Esophagus squamous epithelium (tissue), 5 donors: ENCODE measurements around the gene LGALS1. TPM values are rescaled to one million over a fixed set of nuclear protein-coding genes. Genes with fewer than 3 reads are reported as not detected.

Experiments
- DNase-seq: peaks from one replicate; lab custom pipeline; 2025; lab: John Stamatoyannopoulos, UW
- H3K27ac ChIP-seq, 4 donors: fragments of 200-600 bp; sonication (generic); one replicate each; pipeline ENCODE4 v1.5.1; 2016 to 2019; ENCODE audit warnings: mild to moderate bottlenecking in 1 of 4
- H3K27me3 ChIP-seq, 4 donors: fragments of 200-600 bp; sonication (generic); 1 replicate in 3 of 4; 2 replicates in 1 of 4; pipeline versions ENCODE4 v1.5.1 to v1.6.0; 2017 to 2021; ENCODE audit warnings: antibody characterized with exemption in 1 of 4
- H3K36me3 ChIP-seq, 3 donors: fragments of 200-600 bp; sonication (generic); one replicate each; pipeline ENCODE4 v1.5.1; 2016 to 2019
- H3K4me1 ChIP-seq, 3 donors: fragments of 200-600 bp; sonication (generic); one replicate each; pipeline ENCODE4 v1.5.1; 2017 to 2019
- H3K4me3 ChIP-seq, 4 donors: fragments of 200-600 bp; sonication (generic); 1 replicate in 3 of 4; 2 replicates in 1 of 4; pipeline ENCODE4 v1.5.1; 2016 to 2019; ENCODE audit warnings: mild to moderate bottlenecking in 2 of 4, moderate library complexity in 1 of 4
- H3K9me3 ChIP-seq, 3 donors: fragments of 200-600 bp; sonication (generic); one replicate each; pipeline ENCODE4 v1.5.1; 2016 to 2019
- POLR2A ChIP-seq, 4 donors: fragments of 450-650 bp; IDR thresholded peaks; one replicate each; pipeline ENCODE4 v1.6.1; 2017; ENCODE audit warnings: antibody characterized with exemption in 4 of 4, mild to moderate bottlenecking in 4 of 4, moderate library complexity in 3 of 4
- WGBS, 2 donors: methylation state at CpG; one replicate each; pipeline ENCODE4 v1.1.5; 2018; 5-methylcytosine and 5-hydroxymethylcytosine counted together
- intact Hi-C: fragments of 100-400 bp; cut with DNase I; formaldehyde crosslinking; loops from one replicate; pipeline ENCODE4 v1.15.0; 2022
- total RNA-seq, 4 donors: library from RNA; depleted of rRNA; stranded (reverse); fragments of >200 nt; gene quantifications; one replicate each; pipeline ENCODE4 v1.1.0, GENCODE V29; 2016
- TF ChIP-seq, protein P1 (sequence below), 6 experiments: fragments of 450-650 bp in 4 of 6; fragments of 200-600 bp in 2 of 6; sonication (generic) in 2 of 6; IDR thresholded peaks; one replicate each; pipeline ENCODE4 v1.5.1; 2016 to 2019; ENCODE audit warnings: antibody characterized with exemption in 6 of 6, mild to moderate bottlenecking in 4 of 6, moderate library complexity in 4 of 6
- donor health status: DM: yes; HTN: yes; CAD: no.

Gene LGALS1
- total RNA-seq, 4 donors from 2014 or later = 25.4 to 261 (median 92.3) TPM

DNA sequence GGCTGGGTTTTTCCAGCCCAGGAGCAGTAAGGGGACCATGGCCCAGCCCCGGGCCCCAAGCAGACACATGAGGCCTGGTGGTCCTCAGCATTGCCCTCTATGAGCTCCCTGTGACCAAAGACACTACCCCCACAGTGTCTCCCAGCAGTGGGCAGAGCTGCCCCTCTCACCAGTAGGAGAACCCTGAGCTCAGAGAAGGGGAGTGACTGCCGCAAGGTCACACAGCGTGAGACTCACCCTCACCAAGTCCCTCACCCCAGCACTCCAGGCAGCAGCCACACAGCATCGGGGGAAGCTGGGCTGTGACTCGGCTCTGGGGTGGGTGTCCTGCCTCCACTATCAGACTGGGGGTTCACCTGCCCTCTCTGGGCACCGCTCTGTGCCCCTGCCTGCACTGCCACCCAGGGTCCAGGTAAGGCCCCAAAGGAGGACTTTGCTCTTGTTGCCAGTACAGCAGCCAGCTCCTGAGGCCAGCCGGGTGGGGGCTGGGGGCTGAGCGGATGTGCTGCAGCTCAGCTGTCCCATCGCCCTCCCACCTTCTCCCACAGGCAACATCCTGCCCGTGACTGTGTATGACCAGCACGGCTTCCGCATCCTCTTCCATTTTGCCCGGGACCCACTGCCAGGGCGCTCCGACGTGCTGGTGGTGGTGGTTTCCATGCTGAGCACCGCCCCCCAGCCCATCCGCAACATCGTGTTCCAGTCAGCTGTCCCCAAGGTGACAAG lies 43.8 kb upstream of the LGALS1 start:
- H3K9me3 ChIP-seq = no peaks in the 10 kb centered on the region
- H3K4me1 ChIP-seq = peaks cover 33 to 60% (median 47%) of the 10 kb centered on the region in 3 donors
- 85 to 96% methylated on average over 4 to 9 of the region's 19 CpGs for WGBS, 2 donors
- no peaks in the 10 kb centered on the region for H3K27me3 ChIP-seq
- peak overlapping the region in 2 of 4 donors; percentile 83 to 94 for H3K27ac ChIP-seq
- peaks cover 0 to 66% (median 9%) of the 10 kb centered on the region in 3 donors for H3K36me3 ChIP-seq
- intact Hi-C loops = loop anchor here (10.0 kb wide), 1 partner anchor 163 kb away; no protein-coding TSS in a partner anchor
- no peak for DNase-seq
- H3K4me3 ChIP-seq = no peak overlapping the region
- no peak for TF ChIP-seq POLR2A (IDR thresholded peaks at IDR 0.05)
- TF ChIP-seq, protein P1, sequence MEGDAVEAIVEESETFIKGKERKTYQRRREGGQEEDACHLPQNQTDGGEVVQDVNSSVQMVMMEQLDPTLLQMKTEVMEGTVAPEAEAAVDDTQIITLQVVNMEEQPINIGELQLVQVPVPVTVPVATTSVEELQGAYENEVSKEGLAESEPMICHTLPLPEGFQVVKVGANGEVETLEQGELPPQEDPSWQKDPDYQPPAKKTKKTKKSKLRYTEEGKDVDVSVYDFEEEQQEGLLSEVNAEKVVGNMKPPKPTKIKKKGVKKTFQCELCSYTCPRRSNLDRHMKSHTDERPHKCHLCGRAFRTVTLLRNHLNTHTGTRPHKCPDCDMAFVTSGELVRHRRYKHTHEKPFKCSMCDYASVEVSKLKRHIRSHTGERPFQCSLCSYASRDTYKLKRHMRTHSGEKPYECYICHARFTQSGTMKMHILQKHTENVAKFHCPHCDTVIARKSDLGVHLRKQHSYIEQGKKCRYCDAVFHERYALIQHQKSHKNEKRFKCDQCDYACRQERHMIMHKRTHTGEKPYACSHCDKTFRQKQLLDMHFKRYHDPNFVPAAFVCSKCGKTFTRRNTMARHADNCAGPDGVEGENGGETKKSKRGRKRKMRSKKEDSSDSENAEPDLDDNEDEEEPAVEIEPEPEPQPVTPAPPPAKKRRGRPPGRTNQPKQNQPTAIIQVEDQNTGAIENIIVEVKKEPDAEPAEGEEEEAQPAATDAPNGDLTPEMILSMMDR (IDR thresholded peaks at IDR 0.05) = no peak

GRCh38 chr22:37632174-37633088 lies 43.0 kb upstream of the LGALS1 start:
- Histone ChIP-seq H3K4me3 (no peak overlapping the region), H3K9me3 (no peaks in the 10 kb centered on the region), H3K36me3 (peaks cover 0 to 60% (median 9%) of the 10 kb centered on the region in 3 donors), H3K27ac (peak overlapping the region; percentile 70 to 94 (median 80)), H3K4me1 (peaks cover 24 to 60% (median 42%) of the 10 kb centered on the region in 3 donors), H3K27me3 (no peaks in the 10 kb centered on the region)
- intact Hi-C loops = loop anchor here (10.0 kb wide), 1 partner anchor 162 kb away; no protein-coding TSS in a partner anchor
- 82% methylated on average over 7 of the region's 14 CpGs; no CpG with 5 or more reads in 1 of the 2 donors for WGBS, 2 donors
- no peak for DNase-seq
- no peak for TF ChIP-seq POLR2A (IDR thresholded peaks at IDR 0.05)
- TF ChIP-seq, protein P1 (IDR thresholded peaks at IDR 0.05) = no peak

DNA sequence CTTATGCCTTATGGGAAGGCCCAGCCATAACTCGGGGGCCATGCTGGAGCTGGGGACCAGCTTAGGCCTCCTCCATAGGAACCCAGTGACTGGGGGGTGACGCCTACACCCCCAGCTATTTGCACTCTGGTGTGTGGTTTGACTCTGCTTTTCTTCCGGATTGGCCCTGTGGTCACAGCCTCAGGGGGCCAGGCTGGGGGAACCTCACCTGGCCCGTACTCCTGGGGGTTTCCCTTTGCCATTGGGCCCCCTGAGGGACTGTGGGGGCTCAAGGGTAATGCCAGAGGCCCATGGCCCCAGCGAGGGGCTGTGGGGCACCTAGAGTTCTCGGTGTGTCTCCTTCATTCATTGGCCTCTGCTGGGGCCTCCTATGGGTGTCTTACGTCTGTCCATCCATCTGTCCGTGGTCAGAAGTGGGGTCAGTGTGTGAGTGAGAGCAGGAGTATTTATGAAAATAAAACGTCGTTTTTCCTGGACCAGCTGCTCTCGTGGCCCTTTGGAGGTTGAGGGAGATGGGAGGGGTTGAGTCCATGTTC lies 42.3 kb upstream of the LGALS1 start:
- H3K27ac ChIP-seq = peak overlapping the region; percentile 70 to 94 (median 80)
- no peaks in the 10 kb centered on the region for H3K27me3 ChIP-seq
- DNase-seq = no peak
- no peaks in the 10 kb centered on the region for H3K9me3 ChIP-seq
- peak overlapping the region in 2 of 4 donors; percentile 11 to 48 for H3K4me3 ChIP-seq
- no peak for TF ChIP-seq POLR2A (IDR thresholded peaks at IDR 0.05)
- peaks cover 21 to 61% (median 41%) of the 10 kb centered on the region in 3 donors for H3K4me1 ChIP-seq
- 30 to 36% methylated on average over 4 to 7 of the region's 11 CpGs for WGBS, 2 donors
- peaks cover 0 to 53% (median 9%) of the 10 kb centered on the region in 3 donors for H3K36me3 ChIP-seq
- intact Hi-C loops = loop anchor here (10.0 kb wide), 1 partner anchor 162 kb away; no protein-coding TSS in a partner anchor

DNA sequence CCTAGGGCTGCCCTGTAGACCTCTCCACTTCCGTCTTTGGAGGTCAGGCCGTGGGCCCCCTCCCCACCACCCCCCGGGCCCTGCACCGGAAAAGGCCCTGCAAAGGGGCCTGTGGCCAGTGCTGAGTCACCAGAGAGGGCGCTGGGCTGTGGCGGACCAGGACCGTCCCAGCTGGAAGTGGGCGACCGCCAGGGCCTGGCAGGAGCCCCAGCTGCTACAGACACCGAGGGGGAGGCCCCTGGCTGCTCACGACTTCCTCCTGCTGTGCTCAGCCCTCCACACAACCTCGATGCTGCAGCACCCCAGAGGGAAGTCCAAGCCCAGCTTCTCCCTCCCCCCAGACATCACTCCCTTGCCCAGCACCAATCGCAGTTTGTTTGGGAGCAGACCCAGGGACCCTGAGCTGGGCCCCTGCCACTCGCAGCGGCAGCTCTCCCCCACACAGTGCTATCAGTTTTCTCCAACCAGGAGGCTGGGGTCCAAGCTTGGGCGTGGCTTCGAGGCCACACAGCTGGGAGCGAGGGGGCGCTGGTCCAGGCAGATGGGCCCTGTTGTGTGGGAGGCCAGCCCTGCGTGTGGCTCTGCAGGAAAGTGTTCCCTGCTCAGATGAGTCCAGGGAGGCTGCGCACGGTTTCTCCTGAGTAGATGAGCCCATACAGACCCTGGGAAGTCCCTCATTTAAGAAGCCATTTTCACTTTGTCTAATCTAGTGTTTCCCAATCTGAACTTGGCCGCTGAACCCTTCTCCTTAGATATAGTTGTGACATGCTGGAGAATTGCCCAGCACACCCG lies 41.6 kb upstream of the LGALS1 start:
- H3K9me3 ChIP-seq = no peaks in the 10 kb centered on the region
- H3K4me1 ChIP-seq = peaks cover 27 to 68% (median 47%) of the 10 kb centered on the region in 3 donors
- TF ChIP-seq POLR2A (IDR thresholded peaks at IDR 0.05) = peak in 1 of 4 donors; percentile 25
- TF ChIP-seq, protein P1 (IDR thresholded peaks at IDR 0.05) = peak in 2 of 6 experiments; percentile 2 to 11
- H3K27me3 ChIP-seq = no peaks in the 10 kb centered on the region
- DNase-seq = no peak
- intact Hi-C loops = loop anchor here (10.0 kb wide), 1 partner anchor 161 kb away; no protein-coding TSS in a partner anchor
- peak overlapping the region; percentile 70 to 94 (median 80) for H3K27ac ChIP-seq
- H3K4me3 ChIP-seq = peak overlapping the region in 3 of 4 donors; percentile 9 to 48 (median 11)
- 19% methylated on average over 2 of the region's 24 CpGs; no CpG with 5 or more reads in 1 of the 2 donors for WGBS, 2 donors
- peaks cover 0 to 46% (median 9%) of the 10 kb centered on the region in 3 donors for H3K36me3 ChIP-seq
